PFSK-1 (cell line): ENCODE measurements around the gene PRX.

ENCODE experiments used
- FOXP2 ChIP-seq: optimal IDR thresholded peaks from 2 replicates; pipeline ENCODE3; 2011; ENCODE audit warnings: borderline replicate concordance, control low read depth, inconsistent platforms; ENCODE audit not compliant: insufficient read depth; ENCODE audit errors: extremely low read length, extremely low read depth
- POLR2AphosphoS5 ChIP-seq: IDR thresholded peaks from 2 replicates; pipeline ENCODE4 v1.6.1; 2012; ENCODE audit warnings: low read depth, mild to moderate bottlenecking, control low read depth, low read length, moderate library complexity
- REST ChIP-seq, 2 experiments: IDR thresholded peaks; 2 replicates each; pipeline versions ENCODE4 v1.6.1 to v1.8.0; 2011 to 2012; ENCODE audit warnings: low read depth in 2 of 2, low read length in 2 of 2, control low read depth in 1 of 2, inconsistent platforms in 1 of 2, mild to moderate bottlenecking in 1 of 2, moderate library complexity in 1 of 2; ENCODE audit not compliant: insufficient read depth in 1 of 2
- SIN3A ChIP-seq: IDR thresholded peaks from 2 replicates; pipeline ENCODE4 v1.6.1; 2012; ENCODE audit warnings: mild to moderate bottlenecking, low read length, moderate library complexity, borderline replicate concordance; ENCODE audit not compliant: insufficient read depth
- TAF1 ChIP-seq: IDR thresholded peaks from 2 replicates; pipeline ENCODE4 v1.6.1; 2012; ENCODE audit warnings: low read length, control low read depth, borderline replicate concordance; ENCODE audit not compliant: insufficient read depth

PRX gene

DNA sequence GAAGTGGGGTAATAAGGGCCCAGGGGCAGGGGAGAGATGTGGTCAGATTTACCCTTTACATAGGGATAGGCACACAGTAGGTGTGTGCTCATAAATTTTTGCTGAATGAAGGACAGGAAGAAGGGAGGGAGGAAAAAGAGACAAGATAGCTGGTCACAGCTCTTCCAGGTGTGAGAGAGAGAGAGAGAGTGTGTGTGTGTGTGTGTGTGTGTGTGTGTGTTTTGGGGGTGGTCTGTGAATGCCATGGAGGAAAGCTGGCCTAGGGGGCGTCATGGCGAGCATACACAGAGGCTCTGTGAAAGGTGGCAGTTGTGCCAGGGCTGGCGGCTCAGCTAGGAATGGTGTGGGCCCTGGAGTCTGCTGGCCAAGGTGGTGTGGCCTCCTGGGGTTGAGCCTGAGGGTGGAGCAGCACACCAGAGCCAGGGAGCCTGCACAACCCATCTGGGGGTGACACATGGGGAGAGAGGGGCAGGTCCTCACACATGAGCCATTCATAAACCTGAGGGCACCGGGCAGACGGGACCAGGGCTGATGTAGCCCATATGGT is 6.0 kb upstream of the PRX start:
- no peak for TF ChIP-seq FOXP2
- no peak for TF ChIP-seq REST (IDR thresholded peaks at IDR 0.05; ENCODE audit: insufficient read depth in 1 of 2, low read depth in 2 of 2, low read length in 2 of 2)
- no peak for TF ChIP-seq POLR2AphosphoS5
- TF ChIP-seq SIN3A, result no peak
- TF ChIP-seq TAF1, result no peak

DNA sequence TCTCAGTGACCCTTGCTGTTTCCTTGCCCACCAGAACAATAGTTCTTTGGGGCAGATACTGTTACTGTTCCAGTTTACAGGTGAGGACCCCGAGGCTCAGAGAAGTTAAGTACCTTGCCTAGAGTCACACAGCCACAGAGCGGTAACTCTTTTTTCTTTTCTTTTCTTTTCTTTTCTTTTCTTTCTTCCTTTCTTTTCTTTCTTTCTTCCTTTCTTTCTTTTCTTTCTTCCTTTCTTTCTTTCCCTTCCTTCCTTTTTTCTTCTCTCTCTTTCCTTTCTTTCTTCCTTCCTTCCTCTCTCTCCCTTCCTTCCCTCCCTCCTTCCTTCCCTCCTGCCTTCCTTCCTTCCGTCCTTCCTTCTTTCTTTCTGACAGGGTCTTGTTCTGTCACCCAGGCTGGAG is 4.9 kb upstream of the PRX start:
- TF ChIP-seq TAF1 (no peak), REST (IDR thresholded peaks at IDR 0.05; ENCODE audit: insufficient read depth in 1 of 2, low read depth in 2 of 2, low read length in 2 of 2) (no peak), SIN3A (no peak), FOXP2 (no peak), POLR2AphosphoS5 (no peak)

GRCh38 chr19:40417643-40417981 is 4.4 kb upstream of the PRX start:
- TF ChIP-seq FOXP2 (no peak), SIN3A (no peak), REST (IDR thresholded peaks at IDR 0.05; ENCODE audit: insufficient read depth in 1 of 2, low read depth in 2 of 2, low read length in 2 of 2) (no peak), POLR2AphosphoS5 (no peak), TAF1 (no peak)

DNA sequence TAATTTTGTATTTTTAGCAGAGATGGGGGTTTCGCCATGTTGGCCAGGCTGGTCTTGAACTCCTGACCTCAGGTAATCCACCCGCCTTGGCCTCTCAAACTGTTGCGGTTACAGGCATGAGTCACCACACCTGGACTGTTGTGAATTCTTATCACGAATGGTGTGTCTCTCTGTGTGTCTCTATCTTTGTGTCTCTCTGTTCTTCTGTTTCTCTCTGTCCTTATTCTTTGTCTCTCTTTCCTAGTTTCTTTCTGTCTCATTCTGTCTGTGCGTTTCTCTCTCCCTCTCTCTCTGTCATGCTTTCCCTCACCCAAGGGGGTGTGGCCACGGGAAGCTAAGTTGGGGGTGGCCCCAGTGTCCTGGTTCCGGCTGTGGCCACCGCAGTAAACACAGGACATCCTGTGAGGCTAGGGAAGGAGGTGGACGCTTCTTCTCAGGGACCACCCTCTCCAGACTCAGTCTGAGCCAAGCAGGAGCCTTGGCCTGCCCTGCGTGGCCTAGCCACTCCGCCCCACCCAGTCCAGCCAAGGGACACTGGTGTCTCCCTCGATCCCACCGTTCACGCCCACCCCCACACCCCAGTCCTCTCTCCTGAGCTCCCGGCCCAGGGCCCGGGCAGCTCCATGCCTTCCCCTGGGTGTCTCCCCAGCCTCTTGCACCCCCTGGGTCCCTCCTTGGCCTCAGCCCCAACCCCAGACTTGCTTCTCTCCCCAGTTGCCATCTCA is 3.9 kb upstream of the PRX start:
- no peak for TF ChIP-seq REST (IDR thresholded peaks at IDR 0.05; ENCODE audit: insufficient read depth in 1 of 2, low read depth in 2 of 2, low read length in 2 of 2)
- TF ChIP-seq SIN3A, result peak; percentile 67; the same call in 1 of the 2 replicates
- peak; percentile 100 for TF ChIP-seq FOXP2
- TF ChIP-seq TAF1, result no peak
- 0 out of 2 replicates have a peak, but pooled peaks have one; percentile 40 for TF ChIP-seq POLR2AphosphoS5
